Dermis microvascular lymphatic vessel endothelial cell (primary cell): ENCODE data around the gene KIF20B. TPM values are rescaled to one million over a fixed set of nuclear protein-coding genes. Genes with fewer than 3 reads are reported as not detected.
"Not testable (repeated sequence)": the region's sequence is repeated elsewhere in the genome, so short reads cannot be mapped to it uniquely, and the experiment has no call there.

ENCODE experiments used
- DNase-seq, 2 donors: peaks; one replicate each; pipeline versions ENCODE4 v3.0.0 to v3.0.0-alpha.2; 2010; ENCODE audit warnings: low read depth in 2 of 2
- total RNA-seq: library from RNA; depleted of rRNA; stranded (reverse); fragments of >200 nt; gene quantifications from 2 replicates; pipeline ENCODE4 v1.2.1, GENCODE V29; 2014

The KIF20B gene
- total RNA-seq, 1 donor from 2014 or later = 7.3 TPM

GRCh38 chr10:89684604-89685003, 16.8 kb upstream of the KIF20B start:
- no peak for DNase-seq

GRCh38 chr10:89685936-89686335, 15.5 kb upstream of the KIF20B start:
- DNase-seq = no peak

- no peak for DNase-seq
Measured at GRCh38 chr10:89690027-89690426, 11.4 kb upstream of the KIF20B start.

- DNase-seq = no peak
Measured at GRCh38 chr10:89692416-89692815, 9.0 kb upstream of the KIF20B start.

GRCh38 chr10:89693176-89693575, 8.2 kb upstream of the KIF20B start:
- no peak for DNase-seq

GRCh38 chr10:89695307-89695706, 6.1 kb upstream of the KIF20B start:
- no peak for DNase-seq

- DNase-seq = no peak
Measured at GRCh38 chr10:89697946-89698345, 3.4 kb upstream of the KIF20B start.

- DNase-seq = no peak
Measured at GRCh38 chr10:89699581-89700064, 1.8 kb upstream of the KIF20B start.

GRCh38 chr10:89700923-89701241, 508 bp upstream of the KIF20B start:
- DNase-seq = no peak

GRCh38 chr10:89702121-89702480, 711 bp downstream of the KIF20B start:
- DNase-seq = peak in 1 of 2 donors; percentile 22

GRCh38 chr10:89705466-89705865, 4.1 kb downstream of the KIF20B start:
- no peak for DNase-seq

GRCh38 chr10:89706011-89706410, 4.6 kb downstream of the KIF20B start:
- DNase-seq = peak; percentile 6 to 10

GRCh38 chr10:89707372-89707771, 6.0 kb downstream of the KIF20B start:
- no peak for DNase-seq

GRCh38 chr10:89710753-89711152, 9.4 kb downstream of the KIF20B start:
- no peak for DNase-seq

- no peak for DNase-seq
Measured at GRCh38 chr10:89734616-89735015, 33.2 kb downstream of the KIF20B start.

GRCh38 chr10:89738551-89739209, 37.3 kb downstream of the KIF20B start:
- no peak for DNase-seq

GRCh38 chr10:89741126-89741762, 39.9 kb downstream of the KIF20B start:
- DNase-seq = no peak

- DNase-seq = no peak
Measured at GRCh38 chr10:89744026-89744425, 42.6 kb downstream of the KIF20B start.

- DNase-seq = no peak
Measured at GRCh38 chr10:89745903-89746302, 44.5 kb downstream of the KIF20B start.

- DNase-seq = no peak
Measured at GRCh38 chr10:89750441-89750840, 49.1 kb downstream of the KIF20B start.

GRCh38 chr10:89755374-89755773, 54.0 kb downstream of the KIF20B start:
- DNase-seq = no peak

- no peak for DNase-seq
Measured at GRCh38 chr10:89759531-89759930, 58.1 kb downstream of the KIF20B start.

- DNase-seq = not testable (repeated sequence)
Measured at GRCh38 chr10:89763671-89764070, 62.3 kb downstream of the KIF20B start.
